Measurements from ENCODE around the gene ATR.

DNA sequence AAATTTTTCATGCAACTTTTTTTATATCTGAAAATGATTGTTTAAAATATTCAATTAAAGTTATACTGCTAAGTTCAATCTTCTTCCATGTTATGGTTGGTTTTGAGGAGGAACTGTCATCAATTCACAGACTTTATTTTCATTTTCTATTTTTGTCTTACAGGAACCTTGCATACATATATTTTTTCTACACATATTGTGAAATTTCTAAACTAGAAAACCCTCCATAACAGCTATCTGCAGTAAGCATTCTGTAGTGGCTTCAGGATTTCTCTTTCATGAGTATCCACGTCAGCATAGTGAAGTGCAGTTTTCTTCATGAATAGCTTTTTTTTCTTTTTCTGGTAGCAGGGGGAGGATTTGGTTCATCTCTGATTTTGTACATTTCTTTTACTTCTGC is 48.2 kb downstream of the ATR start:
- TF ChIP-seq, protein P1, sequence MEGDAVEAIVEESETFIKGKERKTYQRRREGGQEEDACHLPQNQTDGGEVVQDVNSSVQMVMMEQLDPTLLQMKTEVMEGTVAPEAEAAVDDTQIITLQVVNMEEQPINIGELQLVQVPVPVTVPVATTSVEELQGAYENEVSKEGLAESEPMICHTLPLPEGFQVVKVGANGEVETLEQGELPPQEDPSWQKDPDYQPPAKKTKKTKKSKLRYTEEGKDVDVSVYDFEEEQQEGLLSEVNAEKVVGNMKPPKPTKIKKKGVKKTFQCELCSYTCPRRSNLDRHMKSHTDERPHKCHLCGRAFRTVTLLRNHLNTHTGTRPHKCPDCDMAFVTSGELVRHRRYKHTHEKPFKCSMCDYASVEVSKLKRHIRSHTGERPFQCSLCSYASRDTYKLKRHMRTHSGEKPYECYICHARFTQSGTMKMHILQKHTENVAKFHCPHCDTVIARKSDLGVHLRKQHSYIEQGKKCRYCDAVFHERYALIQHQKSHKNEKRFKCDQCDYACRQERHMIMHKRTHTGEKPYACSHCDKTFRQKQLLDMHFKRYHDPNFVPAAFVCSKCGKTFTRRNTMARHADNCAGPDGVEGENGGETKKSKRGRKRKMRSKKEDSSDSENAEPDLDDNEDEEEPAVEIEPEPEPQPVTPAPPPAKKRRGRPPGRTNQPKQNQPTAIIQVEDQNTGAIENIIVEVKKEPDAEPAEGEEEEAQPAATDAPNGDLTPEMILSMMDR (conservative IDR thresholded peaks at IDR 0.05) = no peak
- TF ChIP-seq EZH2 (IDR thresholded peaks at IDR 0.05; ENCODE audit: low read depth) = no peak

Measured in PC-9 (cell line).